SK-N-SH (cell line): ENCODE results near the gene CSNK1D. TPM values are rescaled to one million over a fixed set of nuclear protein-coding genes. Genes with fewer than 3 reads are reported as not detected.

Source experiments
- CTCF ChIA-PET: fragments of 300-600, 350-600 bp; formaldehyde crosslinking; extraction: SDS; loops from one replicate; lab custom pipeline; 2021; lab: Yijun Ruan, JAX
- POLR2A ChIA-PET: fragments of 350-600 bp; sonication (Branson Sonifier 250); formaldehyde crosslinking; extraction: SDS; loops from one replicate; lab custom pipeline; 2020; ENCODE audit warnings: antibody characterized with exemption, inconsistent platforms; lab: Yijun Ruan, JAX
- DNase-seq: peaks from one replicate; pipeline ENCODE4 v3.0.0; 2012
- H2AFZ ChIP-seq: fragments of 200-600 bp; sonication (generic); 2 replicates; pipeline ENCODE4 v1.8.1; 2016; ENCODE audit warnings: antibody characterized with exemption, mild to moderate bottlenecking, low read depth
- H3F3A ChIP-seq: fragments of 200-600 bp; sonication (generic); replicated peaks from 2 replicates; pipeline ENCODE3; 2016; ENCODE audit warnings: antibody characterized with exemption, mild to moderate bottlenecking; ENCODE audit not compliant: insufficient read depth
- H3K27ac ChIP-seq, 2 experiments: fragments of 200-500 bp in 1 of 2; fragments of 200-600 bp in 1 of 2; sonication (Bioruptor generic) in 1 of 2; sonication (generic), shearing (Covaris generic) in 1 of 2; 2 replicates each; pipeline versions ENCODE4 v1.5.1 to v1.6.1; 2014 to 2016; ENCODE audit warnings: low read depth in 2 of 2, inconsistent platforms in 1 of 2, low read length in 1 of 2, mild to moderate bottlenecking in 1 of 2, mixed read lengths in 1 of 2
- H3K27me3 ChIP-seq: fragments of 200-600 bp; sonication (generic), shearing (Covaris generic); 2 replicates; pipeline ENCODE4 v1.6.1; 2016; ENCODE audit warnings: mixed run types; ENCODE audit not compliant: insufficient read depth
- H3K36me3 ChIP-seq, 2 experiments: fragments of 200-500 bp in 1 of 2; fragments of 200-600 bp in 1 of 2; sonication (Bioruptor generic) in 1 of 2; sonication (generic) in 1 of 2; replicated peaks in 1 of 2; 2 replicates each; pipeline versions ENCODE3 to v1.5.1; 2014 to 2016; ENCODE audit warnings: low read length in 1 of 2, mild to moderate bottlenecking in 1 of 2; ENCODE audit not compliant: insufficient read depth in 2 of 2, control insufficient read depth in 1 of 2
- H3K4me1 ChIP-seq, 2 experiments: fragments of 200-500 bp in 1 of 2; fragments of 200-600 bp in 1 of 2; sonication (Bioruptor generic) in 1 of 2; sonication (generic), shearing (Covaris generic) in 1 of 2; 2 replicates each; pipeline versions ENCODE4 v1.5.1 to v1.6.1; 2014 to 2016; ENCODE audit warnings: low read depth in 1 of 2, low read length in 1 of 2, mixed run types in 1 of 2; ENCODE audit not compliant: insufficient read depth in 2 of 2, control insufficient read depth in 1 of 2
- H3K4me2 ChIP-seq: fragments of 200-600 bp; sonication (generic), shearing (Covaris generic); 2 replicates; pipeline ENCODE4 v1.6.1; 2017; ENCODE audit warnings: mixed run types
- H3K4me3 ChIP-seq, 2 experiments: fragments of 200-500 bp in 1 of 2; fragments of 200-600 bp in 1 of 2; sonication (Bioruptor generic) in 1 of 2; sonication (generic), shearing (Covaris generic) in 1 of 2; 2 replicates each; pipeline versions ENCODE4 v1.5.1 to v1.8.1; 2014 to 2016; ENCODE audit warnings: low read depth in 2 of 2, inconsistent platforms in 1 of 2, low read length in 1 of 2, mild to moderate bottlenecking in 1 of 2, mixed read lengths in 1 of 2, moderate library complexity in 1 of 2
- H3K79me2 ChIP-seq: fragments of 200-600 bp; sonication (generic); 2 replicates; pipeline ENCODE4 v1.8.1; 2017; ENCODE audit warnings: mild to moderate bottlenecking; ENCODE audit not compliant: insufficient read depth
- H3K9ac ChIP-seq: fragments of 200-600 bp; sonication (generic); 2 replicates; pipeline ENCODE4 v1.6.1; 2017; ENCODE audit warnings: mixed run types
- H3K9me2 ChIP-seq: fragments of 200-600 bp; sonication (generic); 2 replicates; pipeline ENCODE4 v1.6.1; 2017; ENCODE audit warnings: mixed run types
- H3K9me3 ChIP-seq: fragments of 200-600 bp; sonication (generic); 2 replicates; pipeline ENCODE4 v1.6.1; 2017; ENCODE audit warnings: mixed run types, mild to moderate bottlenecking, moderate library complexity
- H4K20me1 ChIP-seq: fragments of 200-600 bp; sonication (generic); 2 replicates; pipeline ENCODE4 v1.6.1; 2017; ENCODE audit warnings: mild to moderate bottlenecking, mixed run types; ENCODE audit not compliant: insufficient read depth
- CHD2 ChIP-seq: fragments of 150-350 bp; IDR thresholded peaks from 2 replicates; pipeline ENCODE4 v1.6.1; 2018; ENCODE audit warnings: low read length; ENCODE audit not compliant: partially characterized antibody
- CTCF ChIP-seq: fragments of 200-600 bp; sonication (generic); IDR thresholded peaks from 2 replicates; pipeline ENCODE4 v1.6.1; 2017; ENCODE audit warnings: antibody characterized with exemption, mild to moderate bottlenecking, moderate library complexity
- ELF1 ChIP-seq: IDR thresholded peaks from 2 replicates; pipeline ENCODE4 v1.4.0; 2012
- EZH2phosphoT487 ChIP-seq: fragments of 200-600 bp; sonication (generic); IDR thresholded peaks from 2 replicates; pipeline ENCODE4 v1.6.1; 2017; ENCODE audit warnings: low read depth, mixed run types, mild to moderate bottlenecking, antibody characterized with exemption, moderate library complexity, borderline replicate concordance
- FOXM1 ChIP-seq: IDR thresholded peaks from 2 replicates; pipeline ENCODE4 v1.4.0; 2012; ENCODE audit warnings: low read depth, mild to moderate bottlenecking
- JUND ChIP-seq: IDR thresholded peaks from 2 replicates; pipeline ENCODE4 v1.4.0; 2012
- MXI1 ChIP-seq: IDR thresholded peaks from 2 replicates; pipeline ENCODE4 v1.6.1; 2012; ENCODE audit warnings: mild to moderate bottlenecking, low read depth, low read length, improper control_type of control experiment
- NFIC ChIP-seq: IDR thresholded peaks from 2 replicates; pipeline ENCODE4 v1.4.0; 2012; ENCODE audit warnings: borderline replicate concordance
- NRF1 ChIP-seq: IDR thresholded peaks from 2 replicates; pipeline ENCODE4 v1.6.1; 2012; ENCODE audit warnings: low read depth, mild to moderate bottlenecking, low read length
- PBX3 ChIP-seq: IDR thresholded peaks from 2 replicates; pipeline ENCODE4; 2012
- POLR2AphosphoS5 ChIP-seq: IDR thresholded peaks from 2 replicates; pipeline ENCODE4 v1.6.1; 2012; ENCODE audit warnings: low read depth, low read length
- RAD21 ChIP-seq: IDR thresholded peaks from 2 replicates; pipeline ENCODE4 v1.6.1; 2012; ENCODE audit warnings: mild to moderate bottlenecking, low read length
- REST ChIP-seq: IDR thresholded peaks from 2 replicates; pipeline ENCODE4 v1.6.1; 2012; ENCODE audit warnings: mild to moderate bottlenecking, low read depth, low read length, moderate library complexity
- SIN3A ChIP-seq: IDR thresholded peaks from 2 replicates; pipeline ENCODE4 v1.6.1; 2012; ENCODE audit warnings: low read depth, mild to moderate bottlenecking, low read length, moderate library complexity, borderline replicate concordance
- SMC3 ChIP-seq: IDR thresholded peaks from 2 replicates; pipeline ENCODE4 v1.6.1; 2012; ENCODE audit warnings: low read depth, low read length, improper control_type of control experiment
- TAF1 ChIP-seq: IDR thresholded peaks from 2 replicates; pipeline ENCODE4 v1.6.1; 2012; ENCODE audit warnings: low read depth, mild to moderate bottlenecking, low read length, moderate library complexity, borderline replicate concordance
- TEAD4 ChIP-seq: IDR thresholded peaks from 2 replicates; pipeline ENCODE4 v1.4.0; 2012; ENCODE audit warnings: mild to moderate bottlenecking, borderline replicate concordance; ENCODE audit not compliant: insufficient read depth
- USF1 ChIP-seq: IDR thresholded peaks from 2 replicates; pipeline ENCODE4 v1.4.0; 2012; ENCODE audit warnings: low read depth, borderline replicate concordance
- YY1 ChIP-seq: IDR thresholded peaks from 2 replicates; pipeline ENCODE4 v1.4.0; 2012; ENCODE audit warnings: low read depth, mild to moderate bottlenecking
- WGBS: methylation state at CpG from one replicate; pipeline ENCODE4 v1.1.6; 2017; ENCODE audit warnings: low lambda C conversion rate; 5-methylcytosine and 5-hydroxymethylcytosine counted together
- polyA plus RNA-seq, 3 experiments: library from polyadenylated mRNA; depleted of rRNA; stranded (reverse); fragments of >200 nt; gene quantifications; 2 replicates each; pipeline ENCODE4 v1.2.3, GENCODE V29; 2012

Gene CSNK1D
- polyA plus RNA-seq, 1 of the 3 experiments (the other 2 are of a cell fraction), result 216 TPM

- 87% methylated on average over 11 of the region's 11 CpGs for WGBS
- Histone ChIP-seq H3K4me1 (peaks cover 34 to 43% of the 10 kb centered on the region in 2 experiments), H3K27ac (no peak overlapping the region), H3K36me3 (peaks cover 0 to 8% of the 10 kb centered on the region in 2 experiments), H3K9ac (no peak overlapping the region), H3K9me3 (no peaks in the 10 kb centered on the region), H3K79me2 (peaks cover 40% of the 10 kb centered on the region), H3K9me2 (no peaks in the 10 kb centered on the region), H4K20me1 (no peaks in the 10 kb centered on the region), H2AFZ (no peak overlapping the region), H3K27me3 (no peaks in the 10 kb centered on the region), H3F3A (peaks cover 29% of the 10 kb centered on the region), H3K4me3 (no peak overlapping the region), H3K4me2 (0 out of 2 replicates have a peak overlapping the region, but pooled peaks have one; percentile 11)
- no peak for TF ChIP-seq TEAD4
- ChIA-PET POLR2A (no interaction called here), CTCF (interaction anchor here (1.7 to 3.1 kb wide), 5 partner anchors 8 to 184 kb away, joined by 3 to 15 read pairs (median 9); partner anchors contain the start of gene RAC3)
- DNase-seq, result peak; percentile 53
Measured at GRCh38 chr17:82214012-82214628, 59.4 kb downstream of the CSNK1D start.

GRCh38 chr17:82213251-82214011 lies 60.1 kb downstream of the CSNK1D start:
- H3K9ac ChIP-seq, result peak overlapping the region; percentile 93
- peaks cover 0 to 8% of the 10 kb centered on the region in 2 experiments for H3K36me3 ChIP-seq
- POLR2A ChIA-PET, result no interaction called here
- no peaks in the 10 kb centered on the region for H3K9me3 ChIP-seq
- H3K4me1 ChIP-seq, result peaks cover 28 to 43% of the 10 kb centered on the region in 2 experiments
- no peaks in the 10 kb centered on the region for H3K27me3 ChIP-seq
- H2AFZ ChIP-seq, result peak overlapping the region; percentile 80; the same call in 1 of the 2 replicates
- 9% methylated on average over 32 of the region's 37 CpGs for WGBS
- no peaks in the 10 kb centered on the region for H4K20me1 ChIP-seq
- peaks cover 29% of the 10 kb centered on the region for H3F3A ChIP-seq
- DNase-seq, result peak; percentile 97
- CTCF ChIA-PET, result interaction anchor here (1.5 to 3.1 kb wide), 6 partner anchors 7 to 183 kb away, joined by 3 to 15 read pairs (median 7); partner anchors contain the start of gene RAC3
- H3K4me3 ChIP-seq, result peak overlapping the region; percentile 76 to 88
- H3K79me2 ChIP-seq, result peaks cover 35% of the 10 kb centered on the region
- peak overlapping the region; percentile 83 to 89 for H3K27ac ChIP-seq
- H3K4me2 ChIP-seq, result peak overlapping the region; percentile 99
- no peaks in the 10 kb centered on the region for H3K9me2 ChIP-seq
- TF ChIP-seq CHD2 (no peak), POLR2AphosphoS5 (peak; percentile 42; the same call in 1 of the 2 replicates), CTCF (no peak), PBX3 (no peak), JUND (no peak), SMC3 (no peak), NRF1 (no peak), REST (no peak), USF1 (peak; percentile 87; the same call in 1 of the 2 replicates), SIN3A (no peak), RAD21 (no peak), EZH2phosphoT487 (no peak), ELF1 (no peak), NFIC (no peak), FOXM1 (no peak), TAF1 (no peak), YY1 (0 out of 2 replicates have a peak, but pooled peaks have one; percentile 29), MXI1 (peak; percentile 89)
